Neural progenitor cell (in vitro differentiated cells): ENCODE measurements around the gene IGFBP7. TPM values are rescaled to one million over a fixed set of nuclear protein-coding genes. Genes with fewer than 3 reads are reported as not detected.

ENCODE experiments used
- DNase-seq: peaks from one replicate; pipeline ENCODE4 v3.0.0-alpha.2; 2016; ENCODE audit warnings: low spot score
- H2AFZ ChIP-seq: fragments of 200-600 bp; sonication (generic); replicated peaks from 2 replicates; pipeline ENCODE4 v1.6.1; 2016; ENCODE audit warnings: antibody characterized with exemption
- H3F3A ChIP-seq: fragments of 200-600 bp; sonication (generic); 2 replicates; pipeline ENCODE4 v1.6.1; 2016; ENCODE audit warnings: antibody characterized with exemption, low read depth
- H3K27ac ChIP-seq: fragments of 200-600 bp; sonication (generic); 2 replicates; pipeline ENCODE4 v1.5.1; 2016; ENCODE audit warnings: mild to moderate bottlenecking
- H3K27me3 ChIP-seq: fragments of 200-600 bp; sonication (generic); 2 replicates; pipeline ENCODE4 v1.6.1; 2016; ENCODE audit warnings: mild to moderate bottlenecking, moderate library complexity
- H3K36me3 ChIP-seq: fragments of 200-600 bp; sonication (generic); 2 replicates; pipeline ENCODE4 v1.5.1; 2016
- H3K4me1 ChIP-seq: fragments of 200-600 bp; sonication (generic); 2 replicates; pipeline ENCODE4 v1.6.1; 2016; ENCODE audit warnings: mixed run types
- H3K4me2 ChIP-seq: fragments of 200-600 bp; sonication (generic); 2 replicates; pipeline ENCODE4 v1.6.1; 2016
- H3K4me3 ChIP-seq: fragments of 200-600 bp; sonication (generic); 2 replicates; pipeline ENCODE4 v1.5.1; 2016
- H3K79me2 ChIP-seq: fragments of 200-600 bp; sonication (generic); 2 replicates; pipeline ENCODE4 v1.6.1; 2016; ENCODE audit warnings: low read depth
- H3K9ac ChIP-seq: fragments of 200-600 bp; sonication (generic); 2 replicates; pipeline ENCODE4 v1.6.1; 2016
- H3K9me3 ChIP-seq: fragments of 200-600 bp; sonication (generic); 2 replicates; pipeline ENCODE4 v1.5.1; 2016; ENCODE audit warnings: low read depth
- H4K20me1 ChIP-seq: fragments of 200-600 bp; sonication (generic); 2 replicates; pipeline ENCODE4 v1.6.1; 2016; ENCODE audit warnings: low read depth
- H3K27ac Mint-ChIP-seq: 3 replicates; pipeline ENCODE4 v1.8.0; 2021; ENCODE audit warnings: mixed read lengths
- H3K27me3 Mint-ChIP-seq: 2 replicates; pipeline ENCODE4 v1.8.0; 2022; ENCODE audit warnings: low read depth, mild to moderate bottlenecking, inconsistent platforms, moderate library complexity, mixed read lengths; ENCODE audit not compliant: insufficient read depth
- H3K36me3 Mint-ChIP-seq: 3 replicates; pipeline ENCODE4 v1.8.0; 2021; ENCODE audit warnings: mixed read lengths
- H3K4me1 Mint-ChIP-seq: 3 replicates; pipeline ENCODE4 v1.8.0; 2021; ENCODE audit warnings: mixed read lengths
- H3K4me3 Mint-ChIP-seq: 3 replicates; pipeline ENCODE4 v1.8.0; 2021; ENCODE audit warnings: mild to moderate bottlenecking, moderate library complexity, mixed read lengths
- H3K9me3 Mint-ChIP-seq: 3 replicates; pipeline ENCODE4 v1.8.0; 2020; ENCODE audit warnings: mixed read lengths
- CTCF ChIP-seq: fragments of 200-600 bp; sonication (generic); IDR thresholded peaks from 2 replicates; pipeline ENCODE4 v1.5.1; 2017; ENCODE audit warnings: antibody characterized with exemption, mild to moderate bottlenecking
- EZH2 ChIP-seq: fragments of 200-600 bp; sonication (generic); IDR thresholded peaks from 2 replicates; pipeline ENCODE4 v1.6.1; 2017; ENCODE audit warnings: antibody characterized with exemption, mild to moderate bottlenecking, moderate library complexity
- EZH2phosphoT487 ChIP-seq: fragments of 200-600 bp; sonication (generic); IDR thresholded peaks from 2 replicates; pipeline ENCODE4 v1.6.1; 2017; ENCODE audit warnings: antibody characterized with exemption
- total RNA-seq: library from RNA; depleted of rRNA; stranded (reverse); fragments of >200 nt; gene quantifications from 2 replicates; pipeline ENCODE4 v1.2.3, GENCODE V29; 2015; ENCODE audit warnings: low replicate concordance

The IGFBP7 gene
- total RNA-seq, 1 donor from 2014 or later, result 0.86 TPM

DNA sequence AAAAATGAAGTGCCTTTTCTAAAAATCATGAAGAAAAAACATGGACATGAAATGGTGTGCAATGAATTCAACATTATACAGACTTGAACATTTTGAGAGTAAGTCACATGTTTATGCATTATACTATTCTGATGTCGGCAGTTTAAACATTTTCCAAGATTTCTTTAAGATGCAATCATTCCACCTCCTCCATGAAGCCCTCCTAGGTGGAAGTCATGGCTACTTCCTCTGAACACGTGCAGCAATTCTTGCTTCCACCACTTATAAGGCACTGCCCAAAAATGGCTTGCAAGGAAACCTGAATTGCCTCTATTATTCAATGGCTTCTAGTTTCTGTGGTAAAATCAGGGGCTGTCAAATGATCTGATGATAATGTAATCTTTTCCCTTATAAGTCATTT, 25.8 kb downstream of the IGFBP7 start:
- DNase-seq, result no peak
- Histone ChIP-seq H3K9ac (no peak overlapping the region), H3F3A (peaks cover under 1% of the 10 kb centered on the region), H3K27ac (no peak overlapping the region), H3K4me3 (no peak overlapping the region), H3K4me1 (peaks cover under 1% of the 10 kb centered on the region), H3K9me3 (no peaks in the 10 kb centered on the region), H4K20me1 (no peaks in the 10 kb centered on the region), H2AFZ (no peak overlapping the region), H3K36me3 (no peaks in the 10 kb centered on the region), H3K4me2 (no peak overlapping the region), H3K79me2 (no peaks in the 10 kb centered on the region), H3K27me3 (no peaks in the 10 kb centered on the region)
- Mint-ChIP-seq H3K27ac (no peak overlapping the region), H3K36me3 (no peaks in the 10 kb centered on the region), H3K27me3 (peaks cover 14% of the 10 kb centered on the region), H3K4me3 (no peak overlapping the region), H3K9me3 (peaks cover 16% of the 10 kb centered on the region), H3K4me1 (peaks cover 29% of the 10 kb centered on the region)
- TF ChIP-seq EZH2phosphoT487 (no peak), EZH2 (no peak), CTCF (no peak)

DNA sequence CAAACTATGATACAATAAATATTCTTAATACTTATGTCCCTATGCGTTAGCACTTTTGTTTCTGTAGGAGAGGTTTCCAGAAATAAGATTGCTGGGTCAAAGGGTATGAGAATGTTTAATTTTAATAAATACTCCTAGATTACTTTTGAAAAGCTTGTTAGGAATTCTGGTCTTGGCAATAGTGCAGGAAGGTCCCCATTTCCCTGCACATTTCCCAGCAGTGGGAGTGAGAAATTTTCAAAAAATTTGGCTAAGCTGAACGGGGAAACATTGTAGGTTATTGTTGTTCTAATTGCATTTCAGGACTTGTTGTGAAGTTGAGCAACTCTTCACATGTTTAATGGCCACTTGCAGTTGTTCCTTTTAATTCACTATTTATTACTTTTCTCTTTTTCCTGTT, 27.1 kb downstream of the IGFBP7 start:
- H3K36me3 ChIP-seq, result no peaks in the 10 kb centered on the region
- H3K4me3 ChIP-seq, result no peak overlapping the region
- H3K27me3 Mint-ChIP-seq, result peaks cover 14% of the 10 kb centered on the region
- no peaks in the 10 kb centered on the region for H3K9me3 ChIP-seq
- no peak overlapping the region for H2AFZ ChIP-seq
- H3K27ac ChIP-seq, result no peak overlapping the region
- H3K36me3 Mint-ChIP-seq, result no peaks in the 10 kb centered on the region
- H3K4me3 Mint-ChIP-seq, result no peak overlapping the region
- no peak for DNase-seq
- H4K20me1 ChIP-seq, result no peaks in the 10 kb centered on the region
- peaks cover 36% of the 10 kb centered on the region for H3K4me1 Mint-ChIP-seq
- no peak overlapping the region for H3K9ac ChIP-seq
- peaks cover 16% of the 10 kb centered on the region for H3K9me3 Mint-ChIP-seq
- H3K79me2 ChIP-seq, result no peaks in the 10 kb centered on the region
- H3K27ac Mint-ChIP-seq, result no peak overlapping the region
- H3K4me1 ChIP-seq, result peaks cover 13% of the 10 kb centered on the region
- no peak overlapping the region for H3K4me2 ChIP-seq
- no peaks in the 10 kb centered on the region for H3K27me3 ChIP-seq
- peaks cover 11% of the 10 kb centered on the region for H3F3A ChIP-seq
- TF ChIP-seq EZH2 (no peak), CTCF (no peak), EZH2phosphoT487 (no peak)

DNA sequence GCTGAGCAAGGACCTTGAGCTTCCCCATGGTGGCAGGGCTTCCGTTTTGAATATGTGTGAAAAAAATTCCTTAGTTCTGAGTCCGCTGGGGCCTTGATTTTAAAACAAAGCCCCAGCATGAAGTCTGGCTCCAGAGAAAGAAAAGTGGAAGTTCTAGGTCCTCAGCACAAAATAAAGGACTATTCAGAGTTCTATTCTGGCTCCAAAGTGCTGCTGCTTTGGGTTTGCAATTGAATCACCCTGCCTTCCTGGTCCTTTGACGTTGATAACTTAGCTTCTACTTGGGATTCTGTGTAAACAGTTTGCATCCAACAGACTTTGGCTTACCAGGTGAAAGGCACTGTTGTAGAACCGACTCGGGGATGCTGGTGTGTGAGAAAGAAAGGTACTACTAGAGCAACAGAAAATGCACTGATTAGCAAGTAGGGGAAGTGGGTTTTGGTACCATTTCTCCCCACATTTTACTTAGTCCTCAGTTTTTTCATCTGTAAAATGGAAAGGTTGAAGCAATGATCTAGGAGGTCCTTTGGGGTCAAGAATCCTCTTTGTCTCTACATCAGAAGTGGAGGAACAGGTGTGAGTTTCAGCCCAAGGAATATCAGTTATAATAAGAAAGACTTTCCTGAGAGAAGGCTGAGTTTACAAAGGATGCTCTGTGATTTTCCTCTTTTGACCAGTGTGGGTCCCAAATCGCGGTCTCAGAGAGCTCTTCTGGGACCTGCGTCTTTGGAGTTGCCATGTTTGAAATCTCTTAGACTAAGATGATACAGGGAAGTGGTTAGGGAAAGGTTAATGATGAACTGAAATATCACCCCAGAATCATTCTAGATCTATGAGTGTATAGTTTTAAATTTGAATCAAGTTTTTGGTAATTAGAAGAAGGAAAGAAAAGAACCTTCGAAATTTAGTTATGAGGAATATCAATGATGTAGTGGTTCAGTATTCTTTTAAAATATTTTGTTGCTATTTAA, 28.2 kb downstream of the IGFBP7 start:
- DNase-seq, result no peak
- Histone ChIP-seq H3K9me3 (no peaks in the 10 kb centered on the region), H3K36me3 (no peaks in the 10 kb centered on the region), H3K27me3 (no peaks in the 10 kb centered on the region), H3K4me2 (no peak overlapping the region), H4K20me1 (no peaks in the 10 kb centered on the region), H3F3A (peaks cover 11% of the 10 kb centered on the region), H3K9ac (no peak overlapping the region), H3K79me2 (no peaks in the 10 kb centered on the region), H3K27ac (no peak overlapping the region), H2AFZ (no peak overlapping the region), H3K4me1 (peaks cover 13% of the 10 kb centered on the region), H3K4me3 (no peak overlapping the region)
- H3K36me3 Mint-ChIP-seq, result no peaks in the 10 kb centered on the region
- peaks cover 11% of the 10 kb centered on the region for H3K27me3 Mint-ChIP-seq
- H3K4me3 Mint-ChIP-seq, result no peak overlapping the region
- peaks cover 44% of the 10 kb centered on the region for H3K4me1 Mint-ChIP-seq
- H3K27ac Mint-ChIP-seq, result peak overlapping the region; percentile 80
- TF ChIP-seq EZH2phosphoT487 (no peak), EZH2 (no peak), CTCF (no peak)
- peaks cover 16% of the 10 kb centered on the region for H3K9me3 Mint-ChIP-seq
